H1 (cell line): Measurements from ENCODE around the gene HDAC9.

Experiments used
- CEBPB ChIP-seq: IDR thresholded peaks from 2 replicates; pipeline ENCODE4 v1.6.1; 2012; ENCODE audit warnings: low read depth, low read length
- CHD2 ChIP-seq: IDR thresholded peaks from 2 replicates; pipeline ENCODE4 v1.6.1; 2012; ENCODE audit warnings: low read length, improper control_type of control experiment
- EGR1 ChIP-seq: IDR thresholded peaks from 2 replicates; pipeline ENCODE4 v1.6.1; 2011; ENCODE audit warnings: low read depth, low read length, borderline replicate concordance
- KDM1A ChIP-seq: fragments of 200-600, 300-600 bp; sonication (generic); IDR thresholded peaks from 2 replicates; pipeline ENCODE4 v1.7.1; 2016; ENCODE audit warnings: mild to moderate bottlenecking, low read length, borderline replicate concordance
- NRF1 ChIP-seq: IDR thresholded peaks from 2 replicates; pipeline ENCODE4 v1.6.1; 2011; ENCODE audit warnings: mild to moderate bottlenecking, low read depth, low read length, improper control_type of control experiment
- POLR2A ChIP-seq, 2 experiments: IDR thresholded peaks; 1 replicate in 1 of 2; 2 replicates in 1 of 2; pipeline ENCODE4 v1.6.1; 2011; ENCODE audit warnings: low read depth in 2 of 2, low read length in 2 of 2, mild to moderate bottlenecking in 2 of 2; ENCODE audit errors: control extremely low read depth in 1 of 2
- POLR2AphosphoS5 ChIP-seq: IDR thresholded peaks from 2 replicates; pipeline ENCODE4 v1.6.1; 2011; ENCODE audit warnings: low read depth, low read length
- TAF7 ChIP-seq: optimal IDR thresholded peaks from 2 replicates; pipeline ENCODE3; 2011; ENCODE audit warnings: low read depth, mild to moderate bottlenecking, inconsistent platforms, low read length, moderate library complexity, borderline replicate concordance
- TCF12 ChIP-seq: IDR thresholded peaks from 2 replicates; pipeline ENCODE4 v1.6.1; 2011; ENCODE audit warnings: low read depth, mild to moderate bottlenecking, low read length
- TF ChIP-seq, protein P1 (sequence below), 3 experiments: IDR thresholded peaks; 1 replicate in 2 of 3; 2 replicates in 1 of 3; pipeline versions ENCODE4 v1.5.1 to v1.6.1; 2011; ENCODE audit warnings: low read length in 3 of 3, mild to moderate bottlenecking in 3 of 3, inconsistent platforms in 2 of 3, low read depth in 1 of 3, moderate library complexity in 1 of 3; ENCODE audit not compliant: insufficient read depth in 1 of 3; ENCODE audit errors: control extremely low read depth in 1 of 3

DNA sequence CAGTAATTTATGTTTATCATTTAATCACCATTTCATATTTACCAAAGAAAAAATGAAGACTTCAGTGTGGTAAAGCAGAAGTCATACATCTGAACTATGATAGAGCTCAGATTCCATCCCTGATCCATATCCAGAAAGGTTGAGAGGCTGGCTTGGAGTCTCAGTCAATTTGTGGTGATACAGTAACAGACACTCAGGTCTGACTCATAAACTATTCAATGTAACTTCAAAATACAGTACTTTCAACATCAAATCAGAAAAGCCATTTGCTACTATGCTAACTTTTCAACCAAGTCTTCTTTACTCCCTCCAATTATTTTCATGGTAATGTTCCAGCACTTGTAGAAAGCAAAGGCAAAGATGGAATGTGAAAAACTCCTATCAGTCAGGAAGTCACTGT, 190.4 kb downstream of the HDAC9 start:
- TF ChIP-seq EGR1, result no peak
- TF ChIP-seq, protein P1, sequence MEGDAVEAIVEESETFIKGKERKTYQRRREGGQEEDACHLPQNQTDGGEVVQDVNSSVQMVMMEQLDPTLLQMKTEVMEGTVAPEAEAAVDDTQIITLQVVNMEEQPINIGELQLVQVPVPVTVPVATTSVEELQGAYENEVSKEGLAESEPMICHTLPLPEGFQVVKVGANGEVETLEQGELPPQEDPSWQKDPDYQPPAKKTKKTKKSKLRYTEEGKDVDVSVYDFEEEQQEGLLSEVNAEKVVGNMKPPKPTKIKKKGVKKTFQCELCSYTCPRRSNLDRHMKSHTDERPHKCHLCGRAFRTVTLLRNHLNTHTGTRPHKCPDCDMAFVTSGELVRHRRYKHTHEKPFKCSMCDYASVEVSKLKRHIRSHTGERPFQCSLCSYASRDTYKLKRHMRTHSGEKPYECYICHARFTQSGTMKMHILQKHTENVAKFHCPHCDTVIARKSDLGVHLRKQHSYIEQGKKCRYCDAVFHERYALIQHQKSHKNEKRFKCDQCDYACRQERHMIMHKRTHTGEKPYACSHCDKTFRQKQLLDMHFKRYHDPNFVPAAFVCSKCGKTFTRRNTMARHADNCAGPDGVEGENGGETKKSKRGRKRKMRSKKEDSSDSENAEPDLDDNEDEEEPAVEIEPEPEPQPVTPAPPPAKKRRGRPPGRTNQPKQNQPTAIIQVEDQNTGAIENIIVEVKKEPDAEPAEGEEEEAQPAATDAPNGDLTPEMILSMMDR (IDR thresholded peaks at IDR 0.05; ENCODE audit: control extremely low read depth in 1 of 3, insufficient read depth in 1 of 3, low read depth in 1 of 3, low read length in 3 of 3), result no peak
- no peak for TF ChIP-seq TCF12
- no peak for TF ChIP-seq CEBPB
- no peak for TF ChIP-seq POLR2A (IDR thresholded peaks at IDR 0.05; ENCODE audit: control extremely low read depth in 1 of 2, low read depth in 2 of 2, low read length in 2 of 2)
- TF ChIP-seq CHD2, result no peak
- TF ChIP-seq NRF1, result no peak
- TF ChIP-seq TAF7, result no peak
- no peak for TF ChIP-seq POLR2AphosphoS5
- no peak for TF ChIP-seq KDM1A
